Osteoblast (primary cell): ENCODE measurements around the gene ZNF311. TPM values are rescaled to one million over a fixed set of nuclear protein-coding genes. Genes with fewer than 3 reads are reported as not detected.
A peak's percentile ranks its signal among the peaks of the same experiment; 100 is the strongest.

Experiments
- DNase-seq: peaks from one replicate; pipeline ENCODE4 v3.0.0; 2011; ENCODE audit warnings: low spot score, mixed read lengths; ENCODE audit not compliant: insufficient read length; ENCODE audit errors: missing footprints
- H2AFZ ChIP-seq: 2 replicates; pipeline ENCODE4 v1.6.0; 2011; ENCODE audit warnings: mild to moderate bottlenecking, low read length
- H3K27ac ChIP-seq: 2 replicates; pipeline ENCODE4 v1.5.1; 2011; ENCODE audit warnings: mild to moderate bottlenecking, low read depth, low read length, moderate library complexity
- H3K27me3 ChIP-seq: 2 replicates; pipeline ENCODE4 v1.6.0; 2012; ENCODE audit warnings: mild to moderate bottlenecking, control low read depth, inconsistent platforms, low read length, moderate library complexity; ENCODE audit not compliant: insufficient read depth
- H3K36me3 ChIP-seq: 2 replicates; pipeline ENCODE4 v1.5.1; 2011; ENCODE audit warnings: mild to moderate bottlenecking, low read length, control low read depth, moderate library complexity; ENCODE audit not compliant: insufficient read depth
- H3K4me1 ChIP-seq: 2 replicates; pipeline ENCODE4 v1.5.1; 2011; ENCODE audit warnings: mild to moderate bottlenecking, low read length, control low read depth, moderate library complexity; ENCODE audit not compliant: insufficient read depth
- H3K4me2 ChIP-seq: 2 replicates; pipeline ENCODE4 v1.6.0; 2011; ENCODE audit warnings: mild to moderate bottlenecking, low read length; ENCODE audit not compliant: insufficient read depth
- H3K4me3 ChIP-seq: fragments of 200-600 bp; sonication (generic); 3 replicates; pipeline ENCODE4 v1.5.1; 2012; ENCODE audit warnings: mild to moderate bottlenecking, low read length, inconsistent platforms; ENCODE audit not compliant: insufficient read depth
- H3K79me2 ChIP-seq: 2 replicates; pipeline ENCODE4 v1.6.0; 2012; ENCODE audit warnings: mild to moderate bottlenecking, low read length, control low read depth, inconsistent platforms; ENCODE audit not compliant: insufficient read depth
- H3K9me3 ChIP-seq: 2 replicates; pipeline ENCODE4 v1.5.1; 2011; ENCODE audit warnings: low read depth, low read length, control low read depth
- H4K20me1 ChIP-seq: 2 replicates; pipeline ENCODE4 v1.6.0; 2012; ENCODE audit warnings: mild to moderate bottlenecking, low read length, control low read depth; ENCODE audit not compliant: insufficient read depth
- total RNA-seq: library from RNA; depleted of rRNA; stranded (reverse); fragments of >200 nt; gene quantifications from 2 replicates; pipeline ENCODE4 v1.2.3, GENCODE V29; 2012
- TF ChIP-seq, protein P1 (sequence below): IDR thresholded peaks from 2 replicates; pipeline ENCODE4 v1.5.1; 2011; ENCODE audit warnings: mild to moderate bottlenecking, low read depth, low read length, moderate library complexity; ENCODE audit errors: extremely low read depth

ZNF311 gene
- total RNA-seq, 1 donor: 1.1 TPM

DNA sequence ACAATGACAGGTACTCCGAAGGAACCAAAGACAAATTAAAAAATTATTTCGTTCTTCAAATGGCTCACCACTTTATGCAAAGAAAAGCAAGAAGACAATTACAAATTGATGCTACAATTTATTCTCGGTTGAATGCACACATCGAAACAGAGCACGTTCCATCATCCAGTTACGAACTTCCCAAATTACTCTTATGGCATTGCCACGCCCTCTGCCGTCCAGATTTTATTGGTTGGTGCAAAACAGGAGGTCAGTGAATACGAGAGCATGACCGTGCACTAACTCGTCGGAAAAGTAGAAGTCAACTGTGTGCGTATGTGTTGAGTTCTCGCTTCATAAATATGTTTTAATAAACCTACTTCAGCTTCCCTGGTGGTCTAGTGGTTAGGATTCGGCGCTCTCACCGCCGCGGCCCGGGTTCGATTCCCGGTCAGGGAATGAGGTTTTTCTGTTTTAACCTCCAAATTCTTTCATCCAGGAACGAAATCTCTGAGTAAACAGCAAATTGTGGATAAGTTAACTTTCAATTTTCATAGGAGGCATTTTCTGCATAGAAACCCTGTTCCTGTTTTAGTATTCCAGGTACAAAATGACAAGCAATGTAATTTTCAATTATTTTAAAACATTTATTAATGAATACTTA is 23.2 kb downstream of the ZNF311 start:
- TF ChIP-seq, protein P1, sequence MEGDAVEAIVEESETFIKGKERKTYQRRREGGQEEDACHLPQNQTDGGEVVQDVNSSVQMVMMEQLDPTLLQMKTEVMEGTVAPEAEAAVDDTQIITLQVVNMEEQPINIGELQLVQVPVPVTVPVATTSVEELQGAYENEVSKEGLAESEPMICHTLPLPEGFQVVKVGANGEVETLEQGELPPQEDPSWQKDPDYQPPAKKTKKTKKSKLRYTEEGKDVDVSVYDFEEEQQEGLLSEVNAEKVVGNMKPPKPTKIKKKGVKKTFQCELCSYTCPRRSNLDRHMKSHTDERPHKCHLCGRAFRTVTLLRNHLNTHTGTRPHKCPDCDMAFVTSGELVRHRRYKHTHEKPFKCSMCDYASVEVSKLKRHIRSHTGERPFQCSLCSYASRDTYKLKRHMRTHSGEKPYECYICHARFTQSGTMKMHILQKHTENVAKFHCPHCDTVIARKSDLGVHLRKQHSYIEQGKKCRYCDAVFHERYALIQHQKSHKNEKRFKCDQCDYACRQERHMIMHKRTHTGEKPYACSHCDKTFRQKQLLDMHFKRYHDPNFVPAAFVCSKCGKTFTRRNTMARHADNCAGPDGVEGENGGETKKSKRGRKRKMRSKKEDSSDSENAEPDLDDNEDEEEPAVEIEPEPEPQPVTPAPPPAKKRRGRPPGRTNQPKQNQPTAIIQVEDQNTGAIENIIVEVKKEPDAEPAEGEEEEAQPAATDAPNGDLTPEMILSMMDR: no peak
- H3K27me3 ChIP-seq: no peaks in the 10 kb centered on the region
- no peaks in the 10 kb centered on the region for H3K36me3 ChIP-seq
- DNase-seq: peak; percentile 62
- H3K9me3 ChIP-seq: no peaks in the 10 kb centered on the region
- H3K4me1 ChIP-seq: peaks cover 26% of the 10 kb centered on the region
- H2AFZ ChIP-seq: peak overlapping the region; percentile 95
- peak overlapping the region; percentile 60 for H3K27ac ChIP-seq
- peak overlapping the region; percentile 100 for H3K4me2 ChIP-seq
- H3K4me3 ChIP-seq: peak overlapping the region; percentile 94
- H4K20me1 ChIP-seq: peaks cover 3% of the 10 kb centered on the region
- H3K79me2 ChIP-seq: no peaks in the 10 kb centered on the region

DNA sequence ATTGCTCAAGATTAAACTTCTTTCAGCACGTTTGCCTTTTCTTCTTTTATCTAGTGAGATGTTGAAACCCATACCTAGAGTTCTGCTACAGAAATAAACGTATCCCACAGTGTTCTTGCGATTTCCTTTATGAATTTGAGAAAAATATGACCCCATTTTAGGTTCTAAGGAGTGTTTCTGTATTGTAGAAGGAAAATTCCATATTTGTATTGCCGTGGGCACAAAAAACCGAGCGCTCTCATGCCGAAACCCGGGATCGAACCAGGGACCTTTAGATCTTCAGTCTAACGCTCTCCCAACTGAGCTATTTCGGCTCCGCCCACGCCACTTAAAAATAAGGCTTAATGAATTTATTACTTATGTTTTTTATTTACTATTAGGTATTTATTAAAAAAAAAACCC is 23.7 kb downstream of the ZNF311 start:
- peaks cover 26% of the 10 kb centered on the region for H3K4me1 ChIP-seq
- no peaks in the 10 kb centered on the region for H3K36me3 ChIP-seq
- peak overlapping the region; percentile 100 for H3K4me2 ChIP-seq
- DNase-seq: peak; percentile 11
- peaks cover 3% of the 10 kb centered on the region for H4K20me1 ChIP-seq
- H3K79me2 ChIP-seq: no peaks in the 10 kb centered on the region
- H3K27ac ChIP-seq: peak overlapping the region; percentile 60
- TF ChIP-seq, protein P1: no peak
- H3K9me3 ChIP-seq: no peaks in the 10 kb centered on the region
- H2AFZ ChIP-seq: peak overlapping the region; percentile 97
- H3K27me3 ChIP-seq: no peaks in the 10 kb centered on the region
- peak overlapping the region; percentile 94 for H3K4me3 ChIP-seq

DNA sequence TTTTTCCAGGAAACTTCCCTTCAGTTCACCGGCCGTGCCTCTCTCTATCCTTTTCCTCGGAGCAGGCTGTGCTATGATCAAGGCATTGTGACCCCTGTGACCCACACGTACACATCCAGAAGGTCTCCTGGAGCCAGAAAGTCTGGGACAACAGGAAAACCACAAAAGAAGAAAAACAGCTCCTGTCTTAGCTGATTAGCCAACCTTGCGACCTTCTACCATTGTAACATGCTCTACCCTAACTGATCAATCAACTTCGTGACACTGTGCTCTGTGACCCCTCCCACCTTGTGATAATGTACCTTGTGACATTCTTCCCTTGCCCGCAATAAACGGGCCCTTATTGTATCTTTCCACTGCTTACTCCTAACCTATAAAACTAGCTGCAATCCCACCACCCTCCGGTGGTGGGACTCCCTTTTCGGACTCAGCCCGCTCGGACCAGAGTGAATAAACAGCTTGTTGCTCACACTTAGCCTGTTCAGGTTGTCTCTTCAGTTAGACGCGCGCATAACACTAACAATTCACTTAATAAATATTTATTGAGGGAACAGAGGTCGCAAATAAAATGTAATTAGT is 24.2 kb downstream of the ZNF311 start:
- H4K20me1 ChIP-seq: peaks cover 3% of the 10 kb centered on the region
- no peaks in the 10 kb centered on the region for H3K79me2 ChIP-seq
- peak overlapping the region; percentile 97 for H2AFZ ChIP-seq
- TF ChIP-seq, protein P1: peak; percentile 43
- peak overlapping the region; percentile 42 for H3K27ac ChIP-seq
- no peaks in the 10 kb centered on the region for H3K36me3 ChIP-seq
- peak overlapping the region; percentile 94 for H3K4me3 ChIP-seq
- H3K9me3 ChIP-seq: no peaks in the 10 kb centered on the region
- peak; percentile 93 for DNase-seq
- H3K4me1 ChIP-seq: peaks cover 26% of the 10 kb centered on the region
- peak overlapping the region; percentile 100 for H3K4me2 ChIP-seq
- no peaks in the 10 kb centered on the region for H3K27me3 ChIP-seq

DNA sequence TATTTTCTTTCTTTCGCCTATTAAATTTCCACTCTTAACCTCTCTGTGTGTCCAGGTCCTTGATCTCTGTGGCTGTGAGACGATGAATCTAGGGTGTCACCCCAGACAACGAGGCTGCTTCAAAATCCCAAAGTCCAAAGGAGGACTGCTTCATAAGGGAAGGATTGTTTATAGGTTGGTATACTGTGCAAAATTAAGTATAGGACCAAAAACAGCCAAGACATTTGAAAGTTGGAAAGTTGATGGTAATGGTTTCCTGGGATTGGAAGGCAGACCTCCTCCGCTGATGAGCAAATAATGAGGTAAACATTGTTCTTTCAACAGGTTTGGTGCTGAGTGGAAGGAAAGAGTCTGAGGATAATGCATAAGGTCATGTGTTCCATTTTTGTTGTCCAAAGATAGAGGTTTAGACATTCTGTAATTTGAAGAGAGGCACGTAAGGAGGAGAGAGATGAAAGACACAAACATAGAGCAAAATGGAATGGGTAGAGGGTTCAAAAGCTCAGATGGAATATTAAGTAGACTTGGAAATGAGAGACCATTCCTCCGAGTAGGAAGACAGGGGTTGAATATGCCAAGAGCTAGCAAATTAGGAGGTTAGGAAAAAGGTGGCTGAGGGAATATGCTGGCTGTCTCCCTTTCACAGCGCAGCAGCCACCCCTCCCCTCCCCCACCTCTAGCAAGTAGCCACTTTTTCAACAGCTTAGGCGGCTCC is 24.8 kb downstream of the ZNF311 start:
- Histone ChIP-seq H3K4me3 (peak overlapping the region; percentile 94), H3K27ac (peak overlapping the region; percentile 42), H3K79me2 (no peaks in the 10 kb centered on the region), H3K27me3 (no peaks in the 10 kb centered on the region), H3K4me2 (peak overlapping the region; percentile 100), H3K36me3 (no peaks in the 10 kb centered on the region), H4K20me1 (peaks cover 3% of the 10 kb centered on the region), H3K4me1 (peaks cover 24% of the 10 kb centered on the region), H3K9me3 (no peaks in the 10 kb centered on the region), H2AFZ (peak overlapping the region; percentile 97)
- peak; percentile 81 for DNase-seq
- TF ChIP-seq, protein P1: no peak
